GM21367 (cell line): ENCODE data around the gene MYL12A.

Source experiments
- ATAC-seq: cut with Tn5 transposase; IDR thresholded peaks from one replicate; pipeline ENCODE4 v1.9.1; 2021; ENCODE audit not compliant: unreplicated experiment

MYL12A gene

GRCh38 chr18:3281456-3282400 is 34.1 kb downstream of the MYL12A start:
- peak; percentile 38 for ATAC-seq

- ATAC-seq = no peak
These were observed 35.8 kb downstream of the MYL12A start for GRCh38 chr18:3283253-3283863.

GRCh38 chr18:3283908-3284307 is 36.3 kb downstream of the MYL12A start:
- ATAC-seq = no peak

DNA sequence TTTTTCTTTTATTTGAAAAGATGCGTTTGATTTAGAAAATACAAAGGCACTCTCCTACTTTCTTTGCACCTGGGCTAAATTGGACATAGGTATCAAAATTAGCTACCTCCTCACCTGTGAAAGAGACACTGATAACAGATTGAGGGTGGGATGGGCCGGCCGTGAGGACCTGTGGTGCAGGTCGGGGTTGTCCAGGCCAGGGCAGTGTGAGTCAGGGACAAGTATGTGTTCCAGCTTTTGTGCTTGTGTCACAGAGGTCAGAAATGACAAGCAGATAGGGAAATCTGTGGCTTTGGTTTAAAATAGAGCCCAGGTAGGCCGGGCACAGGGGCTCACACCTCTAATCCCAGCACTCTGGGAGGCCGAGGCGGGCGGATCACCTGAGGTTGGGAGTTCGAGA is 36.9 kb downstream of the MYL12A start:
- no peak for ATAC-seq

DNA sequence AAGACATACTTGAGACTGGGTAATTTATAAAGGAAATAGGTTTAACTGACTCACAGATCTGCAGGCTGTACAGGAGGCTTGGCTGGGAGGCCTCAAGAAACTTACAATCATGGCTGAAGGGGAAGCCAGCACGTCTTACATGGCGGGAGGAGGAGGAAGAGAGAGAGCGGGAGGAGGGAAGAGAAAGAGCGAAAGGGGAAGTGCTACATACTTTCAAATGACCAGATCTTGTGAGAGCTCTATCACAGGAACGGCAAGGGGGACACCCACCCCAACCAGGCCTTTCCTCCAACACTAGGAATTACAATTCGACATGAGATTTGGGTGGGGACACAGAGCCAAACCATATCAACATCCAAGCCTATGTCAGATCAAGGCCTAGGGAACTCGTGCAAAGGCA is 38.6 kb downstream of the MYL12A start:
- ATAC-seq = no peak

- no peak for ATAC-seq
These were observed 45.8 kb downstream of the MYL12A start for GRCh38 chr18:3293196-3293951.

DNA sequence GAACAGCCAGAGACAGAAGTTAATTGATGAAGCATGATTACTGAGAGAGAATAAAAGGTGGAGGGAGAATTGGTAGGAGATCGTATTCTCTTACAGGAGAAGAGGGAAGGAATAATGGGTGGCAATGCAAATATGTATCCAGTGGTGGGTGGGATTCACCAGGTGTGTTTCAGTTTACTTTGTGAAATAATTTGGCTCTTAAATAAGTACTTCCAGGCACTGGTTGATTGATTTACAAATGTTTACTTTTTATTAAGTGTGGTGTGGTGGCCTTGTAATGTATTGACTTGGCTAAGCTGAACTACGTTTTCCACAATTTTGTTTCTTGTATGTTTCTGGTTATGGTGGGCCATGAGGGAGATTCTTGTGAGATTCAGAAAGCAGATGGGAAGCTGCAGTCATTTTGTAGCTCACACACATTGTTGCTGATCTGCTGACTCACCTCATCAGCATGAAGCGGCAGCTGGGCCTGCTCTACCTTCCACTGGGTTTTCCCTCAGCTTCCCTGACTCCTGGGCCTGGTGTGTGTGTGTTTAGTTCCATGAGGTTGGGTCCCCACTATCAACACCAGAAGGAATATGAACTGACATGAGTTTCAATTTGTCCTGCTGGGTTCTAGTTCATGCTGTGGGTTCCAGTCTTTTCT is 47.0 kb downstream of the MYL12A start:
- ATAC-seq = no peak

- peak; percentile 99 for ATAC-seq
These were observed 49.7 kb downstream of the MYL12A start for GRCh38 chr18:3297025-3297984.

DNA sequence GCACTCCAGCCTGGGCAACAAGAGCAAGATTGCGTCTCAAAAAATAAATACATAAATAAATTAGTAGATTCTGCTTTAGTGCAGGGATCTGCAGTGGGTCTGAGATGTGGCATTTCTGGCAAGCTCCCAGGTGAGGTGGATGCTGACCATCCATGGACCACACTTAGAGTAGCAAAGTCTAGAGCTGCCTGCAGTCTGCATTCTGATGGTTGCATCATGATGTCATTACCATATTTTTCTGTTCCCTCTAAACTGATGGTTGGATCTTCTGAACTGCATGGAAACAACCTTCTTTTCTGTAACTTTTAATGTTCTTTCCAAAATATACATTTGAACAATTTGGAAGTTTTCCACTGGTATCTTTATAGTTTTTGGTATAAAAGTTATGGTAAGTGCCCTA is 57.2 kb downstream of the MYL12A start:
- no peak for ATAC-seq

- ATAC-seq = no peak
These were observed 57.8 kb downstream of the MYL12A start for GRCh38 chr18:3305354-3305762.
